CD4-positive, CD25-positive, alpha-beta regulatory T cell (primary cell): ENCODE data around the gene C3orf70. TPM values are rescaled to one million over a fixed set of nuclear protein-coding genes. Genes with fewer than 3 reads are reported as not detected.
"Not testable (repeated sequence)": the region's sequence is repeated elsewhere in the genome, so short reads cannot be mapped to it uniquely, and the experiment has no call there.

Experiments used
- ATAC-seq, 2 donors: fragments of 150-1000 bp; cut with Tn5 transposase; one replicate each; pipeline ENCODE4 v1.10.0; 2021; ENCODE audit warnings: low read depth in 2 of 2, moderate number of reproducible peaks in 2 of 2, moderate library complexity in 1 of 2
- DNase-seq, 3 donors: peaks; one replicate each; pipeline versions ENCODE4 v3.0.0 to v3.0.0-alpha.2; 2012 to 2022; ENCODE audit warnings: mixed read lengths in 1 of 3
- H3K27ac ChIP-seq: one replicate; pipeline ENCODE4 v1.7.0; 2013; ENCODE audit warnings: mild to moderate bottlenecking, low read length; ENCODE audit not compliant: insufficient read depth, poor library complexity, severe bottlenecking
- H3K27me3 ChIP-seq: one replicate; pipeline ENCODE4 v1.7.0; 2013; ENCODE audit warnings: low read length; ENCODE audit not compliant: control insufficient read depth, insufficient read depth
- H3K36me3 ChIP-seq: one replicate; pipeline ENCODE4 v1.7.0; 2013; ENCODE audit warnings: mild to moderate bottlenecking, low read length, moderate library complexity; ENCODE audit not compliant: control insufficient read depth, insufficient read depth
- H3K4me1 ChIP-seq: 2 replicates; pipeline ENCODE4 v1.7.0; 2013; ENCODE audit warnings: mild to moderate bottlenecking, low read length; ENCODE audit not compliant: insufficient read depth, control insufficient read depth, poor library complexity, severe bottlenecking
- H3K4me3 ChIP-seq: one replicate; pipeline ENCODE4 v1.7.0; 2013; ENCODE audit warnings: low read depth, mild to moderate bottlenecking, low read length, moderate library complexity
- H3K9me3 ChIP-seq, 2 experiments: 1 replicate in 1 of 2; 2 replicates in 1 of 2; pipeline ENCODE4 v1.7.0; 2013; ENCODE audit warnings: low read length in 2 of 2, mild to moderate bottlenecking in 1 of 2, moderate library complexity in 1 of 2; ENCODE audit not compliant: control insufficient read depth in 2 of 2
- H3K27ac Mint-ChIP-seq, 3 donors: one replicate each; pipeline ENCODE4 v1.8.0; 2020 to 2022; ENCODE audit warnings: mild to moderate bottlenecking in 3 of 3, mixed read lengths in 3 of 3, moderate library complexity in 2 of 3
- H3K27me3 Mint-ChIP-seq: one replicate; pipeline ENCODE4 v1.8.0; 2022; ENCODE audit warnings: mild to moderate bottlenecking, mixed read lengths
- H3K36me3 Mint-ChIP-seq: one replicate; pipeline ENCODE4 v1.8.0; 2020; ENCODE audit warnings: mixed read lengths
- H3K4me1 Mint-ChIP-seq, 4 donors: one replicate each; pipeline ENCODE4 v1.8.0; 2020 to 2022; ENCODE audit warnings: mixed read lengths in 4 of 4, mild to moderate bottlenecking in 1 of 4
- H3K4me3 Mint-ChIP-seq, 4 donors: one replicate each; pipeline ENCODE4 v1.8.0; 2020 to 2022; ENCODE audit warnings: mild to moderate bottlenecking in 4 of 4, mixed read lengths in 4 of 4, moderate library complexity in 3 of 4
- H3K9me3 Mint-ChIP-seq, 7 donors: one replicate each; pipeline ENCODE4 v1.8.0; 2020 to 2022; ENCODE audit warnings: mixed read lengths in 7 of 7, mild to moderate bottlenecking in 3 of 7, moderate library complexity in 2 of 7
- polyA plus RNA-seq, 4 donors: library from polyadenylated mRNA; unstranded; fragments of 300-500 nt; fragmentation: Illumina TruSeq; gene quantifications; one replicate each; pipeline ENCODE4 v1.2.3, GENCODE V29; 2021
- total RNA-seq: library from RNA; stranded (reverse); gene quantifications from one replicate; pipeline ENCODE4 v1.2.3, GENCODE V29; 2022

Gene C3orf70
- total and polyA plus RNA-seq, 5 donors from 2014 or later, result not detected

DNA sequence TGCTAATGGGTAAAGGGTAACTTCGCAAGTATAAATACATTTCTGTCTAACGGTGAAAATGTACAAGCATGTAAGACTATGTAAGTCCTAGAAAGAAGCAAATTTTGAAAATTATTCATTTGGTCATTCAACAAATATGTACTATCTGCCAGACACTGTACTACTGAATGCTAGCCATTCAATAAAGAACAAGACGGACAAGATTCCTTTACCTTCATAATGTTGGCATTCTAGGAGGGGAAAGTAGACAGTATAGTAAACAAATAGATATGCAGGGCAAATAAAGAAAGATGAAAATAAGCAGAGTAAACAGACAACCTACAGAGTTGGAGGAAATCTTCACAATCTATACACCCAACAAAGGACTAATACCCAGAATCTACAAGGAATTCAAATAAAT, 32.7 kb downstream of the C3orf70 start:
- ATAC-seq (no peak), DNase-seq (no peak)
- Mint-ChIP-seq H3K27me3 (peaks cover 16% of the 10 kb centered on the region), H3K9me3 (peaks cover 0 to 3% (median 1%) of the 10 kb centered on the region in 7 donors), H3K4me1 (no peaks in the 10 kb centered on the region), H3K27ac (no peak overlapping the region), H3K4me3 (no peak overlapping the region), H3K36me3 (no peaks in the 10 kb centered on the region)
- H3K9me3 ChIP-seq, result no peaks in the 10 kb centered on the region
- H3K36me3 ChIP-seq, result no peaks in the 10 kb centered on the region
- H3K27me3 ChIP-seq, result no peaks in the 10 kb centered on the region
- H3K4me3 ChIP-seq, result no peak overlapping the region
- H3K4me1 ChIP-seq, result no peaks in the 10 kb centered on the region
- no peak overlapping the region for H3K27ac ChIP-seq

DNA sequence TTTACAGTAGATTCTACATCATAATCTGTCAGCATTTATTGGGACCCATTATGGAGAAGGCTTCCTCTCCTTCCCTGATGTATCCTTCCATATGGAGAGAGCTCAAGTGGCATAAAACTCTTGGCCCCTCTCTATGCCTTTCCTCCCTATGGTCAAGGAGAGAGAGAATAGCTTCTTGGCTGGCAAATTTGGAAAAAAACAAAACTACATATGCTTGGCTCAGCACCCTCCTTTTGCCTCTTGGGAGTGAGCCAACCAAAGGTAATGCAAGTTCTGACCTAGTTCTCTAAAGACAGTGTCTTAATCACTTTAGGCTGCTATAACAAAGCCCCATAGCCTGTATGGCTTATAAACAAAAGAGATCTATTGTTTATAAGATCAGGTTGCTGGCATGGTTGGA, 37.5 kb downstream of the C3orf70 start:
- H3K27ac Mint-ChIP-seq, result no peak overlapping the region
- no peaks in the 10 kb centered on the region for H3K36me3 Mint-ChIP-seq
- no peaks in the 10 kb centered on the region for H3K9me3 ChIP-seq
- H3K27me3 ChIP-seq, result no peaks in the 10 kb centered on the region
- no peaks in the 10 kb centered on the region for H3K4me1 Mint-ChIP-seq
- no peaks in the 10 kb centered on the region for H3K36me3 ChIP-seq
- ATAC-seq (no peak), DNase-seq (no peak)
- H3K27ac ChIP-seq, result no peak overlapping the region
- H3K9me3 Mint-ChIP-seq, result peaks cover 0 to 4% (median 0%) of the 10 kb centered on the region in 7 donors
- H3K27me3 Mint-ChIP-seq, result peaks cover 19% of the 10 kb centered on the region
- H3K4me3 ChIP-seq, result no peak overlapping the region
- no peak overlapping the region for H3K4me3 Mint-ChIP-seq
- no peaks in the 10 kb centered on the region for H3K4me1 ChIP-seq

DNA sequence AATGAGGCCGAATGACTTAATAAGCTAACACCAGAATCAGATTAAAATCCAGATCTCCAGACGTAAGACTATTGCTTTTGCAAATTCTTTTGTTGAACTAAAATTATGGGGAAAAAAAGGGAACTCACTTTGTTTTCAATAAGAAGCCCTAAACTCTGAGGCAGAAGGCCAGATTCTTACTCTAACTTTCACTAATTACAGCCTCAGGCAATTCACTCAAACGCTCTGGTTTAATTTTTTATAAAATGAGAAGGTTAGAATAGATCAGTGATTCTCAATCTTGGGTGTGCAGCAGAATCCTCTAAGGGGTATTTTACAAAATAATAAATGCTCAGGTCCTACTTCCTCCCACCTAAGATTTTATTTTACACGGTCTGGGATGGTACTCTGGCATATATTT, 38.1 kb downstream of the C3orf70 start:
- Histone ChIP-seq H3K9me3 (no peaks in the 10 kb centered on the region), H3K36me3 (no peaks in the 10 kb centered on the region), H3K27me3 (no peaks in the 10 kb centered on the region), H3K27ac (no peak overlapping the region), H3K4me3 (no peak overlapping the region), H3K4me1 (no peaks in the 10 kb centered on the region)
- Mint-ChIP-seq H3K4me1 (no peaks in the 10 kb centered on the region), H3K27ac (no peak overlapping the region), H3K9me3 (peaks cover 0 to 5% (median 0%) of the 10 kb centered on the region in 7 donors), H3K27me3 (peaks cover 18% of the 10 kb centered on the region), H3K36me3 (no peaks in the 10 kb centered on the region), H3K4me3 (no peak overlapping the region)
- ATAC-seq, result no peak
- no peak for DNase-seq

DNA sequence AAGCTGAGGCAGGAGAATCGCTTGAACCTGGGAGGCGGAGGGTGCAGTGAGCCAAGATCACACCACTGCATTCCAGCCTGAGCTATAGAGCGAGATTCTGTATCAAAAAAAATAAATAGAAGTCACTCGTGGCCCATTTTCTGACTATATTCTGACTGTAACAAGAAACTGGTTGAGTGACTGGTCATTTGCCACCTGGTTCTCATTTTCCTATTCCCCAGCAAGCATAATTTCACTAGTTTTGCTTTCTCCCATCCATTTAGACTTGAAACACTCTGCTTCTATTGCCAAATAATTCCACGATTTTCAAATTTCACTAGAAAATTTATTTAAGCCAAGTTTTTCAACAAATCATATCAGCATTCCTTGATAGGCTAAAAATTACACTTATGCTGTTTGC, 40.7 kb downstream of the C3orf70 start:
- Histone ChIP-seq H3K9me3 (no peaks in the 10 kb centered on the region), H3K27me3 (peaks cover 2% of the 10 kb centered on the region)
- ATAC-seq, result no peak

DNA sequence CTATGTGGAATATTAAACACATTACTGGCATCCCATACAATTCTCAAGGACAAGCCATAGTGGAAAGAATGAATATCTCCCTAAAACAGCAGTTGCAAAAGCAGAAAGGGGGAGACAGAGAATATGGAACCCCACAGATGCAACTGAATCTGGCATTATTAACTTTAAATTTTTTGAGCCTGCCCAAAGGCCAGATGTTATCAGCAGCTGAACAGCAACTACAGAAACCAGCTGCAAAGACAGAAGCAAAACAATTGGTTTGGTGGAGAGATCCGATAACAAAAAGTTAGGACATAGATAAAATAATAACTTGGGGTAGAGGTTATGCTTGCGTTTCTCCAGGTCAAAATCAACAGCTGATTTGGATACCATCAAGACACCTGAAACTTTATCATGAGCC, 43.8 kb downstream of the C3orf70 start:
- not testable (repeated sequence) for H3K4me1 ChIP-seq, H3K9me3 ChIP-seq, H3K4me3 ChIP-seq, ATAC-seq, H3K27ac Mint-ChIP-seq, H3K27ac ChIP-seq, H3K27me3 Mint-ChIP-seq, H3K4me1 Mint-ChIP-seq, DNase-seq, H3K27me3 ChIP-seq, H3K36me3 ChIP-seq, H3K4me3 Mint-ChIP-seq, H3K36me3 Mint-ChIP-seq
- peaks cover 0 to 19% (median 1%) of the 10 kb centered on the region in 7 donors for H3K9me3 Mint-ChIP-seq

More for the DNA sequence above, 40.7 kb downstream of the C3orf70 start:
- H3K36me3 ChIP-seq, result no peaks in the 10 kb centered on the region
- H3K36me3 Mint-ChIP-seq, result no peaks in the 10 kb centered on the region
- no peak overlapping the region for H3K27ac ChIP-seq
- no peaks in the 10 kb centered on the region for H3K4me1 Mint-ChIP-seq
- peaks cover 0 to 7% (median 0%) of the 10 kb centered on the region in 7 donors for H3K9me3 Mint-ChIP-seq
- H3K4me3 ChIP-seq, result no peak overlapping the region
- H3K4me1 ChIP-seq, result no peaks in the 10 kb centered on the region
- no peak for DNase-seq
- H3K27me3 Mint-ChIP-seq, result peaks cover 13% of the 10 kb centered on the region
- H3K4me3 Mint-ChIP-seq, result no peak overlapping the region
- H3K27ac Mint-ChIP-seq, result no peak overlapping the region

DNA sequence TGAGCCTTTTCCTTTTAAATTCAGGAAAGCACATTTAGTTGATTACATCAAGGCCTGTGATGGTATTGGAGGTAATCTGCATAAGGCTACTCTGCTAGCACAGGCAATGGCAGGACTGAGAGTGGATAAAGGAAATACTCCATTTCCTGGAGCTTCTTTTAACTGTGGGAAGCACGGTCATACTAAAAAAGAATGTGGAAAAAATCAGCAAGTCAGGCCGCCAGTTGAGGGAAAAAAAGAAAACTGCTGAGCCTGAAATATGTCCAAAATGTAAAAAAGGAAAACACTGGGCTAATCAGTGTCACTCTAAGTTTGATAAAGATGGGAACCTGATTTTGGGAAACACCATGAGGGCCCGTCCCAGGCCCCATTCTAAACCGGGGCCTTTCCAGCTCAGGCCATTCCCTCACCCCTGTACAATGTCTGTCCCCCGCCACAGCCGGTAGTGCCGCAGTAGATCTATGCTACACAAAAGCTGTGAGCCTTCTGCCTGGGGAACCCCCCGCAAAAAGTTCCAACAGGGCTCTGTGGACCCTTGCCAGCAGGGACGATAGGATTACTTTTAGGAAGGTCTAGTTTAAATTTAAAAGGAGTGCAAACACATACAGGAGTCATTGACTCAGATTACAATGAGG, 46.5 kb downstream of the C3orf70 start:
- H3K4me1 Mint-ChIP-seq, H3K4me1 ChIP-seq, H3K36me3 ChIP-seq, ATAC-seq, H3K27ac ChIP-seq, H3K27me3 Mint-ChIP-seq, H3K9me3 ChIP-seq, H3K27me3 ChIP-seq, H3K4me3 Mint-ChIP-seq, DNase-seq, H3K36me3 Mint-ChIP-seq, H3K27ac Mint-ChIP-seq, H3K4me3 ChIP-seq: not testable (repeated sequence)
- H3K9me3 Mint-ChIP-seq, result peaks cover 0 to 36% (median 1%) of the 10 kb centered on the region in 7 donors

DNA sequence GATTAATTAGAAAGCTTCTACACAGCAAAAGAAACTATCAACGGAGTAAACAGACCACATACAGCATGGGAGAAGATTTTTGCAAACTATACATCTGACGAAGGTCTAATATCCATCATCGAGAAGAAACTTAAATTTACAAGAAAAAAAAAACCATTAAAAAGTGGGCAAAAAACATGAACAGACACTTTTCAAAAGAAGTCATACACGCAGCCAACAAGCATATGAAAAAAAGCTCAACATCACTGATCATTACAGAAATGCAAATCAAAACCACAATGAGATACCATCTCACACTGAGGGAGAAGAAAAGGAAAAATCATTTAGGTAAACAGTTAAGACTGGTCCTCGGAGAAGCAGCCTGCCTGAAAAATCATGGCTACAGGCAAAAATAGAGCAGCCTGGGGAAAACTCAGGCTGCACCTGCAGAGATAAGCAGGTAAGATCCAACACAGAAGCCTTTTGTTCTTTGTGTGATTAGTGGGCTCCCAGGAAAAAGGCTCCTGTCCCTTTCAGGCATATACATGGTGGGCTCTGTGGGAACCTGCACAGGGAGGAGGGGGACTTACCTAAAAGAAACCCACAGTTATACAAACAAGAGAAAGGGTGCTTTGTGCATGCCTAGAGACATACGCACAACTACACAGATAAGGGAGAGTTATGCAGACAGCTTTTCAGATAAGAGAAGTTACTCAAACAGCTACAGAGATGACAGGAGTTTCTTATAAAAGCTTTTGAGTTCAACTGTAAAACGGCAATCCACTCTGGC, 49.3 kb downstream of the C3orf70 start:
- Histone ChIP-seq H3K27ac (no peak overlapping the region), H3K4me1 (no peaks in the 10 kb centered on the region), H3K36me3 (no peaks in the 10 kb centered on the region), H3K9me3 (no peaks in the 10 kb centered on the region), H3K4me3 (no peak overlapping the region), H3K27me3 (peaks cover 2% of the 10 kb centered on the region)
- ATAC-seq (no peak), DNase-seq (no peak)
- Mint-ChIP-seq H3K36me3 (no peaks in the 10 kb centered on the region), H3K9me3 (peaks cover 0 to 29% (median 8%) of the 10 kb centered on the region in 7 donors), H3K27me3 (peaks cover 4% of the 10 kb centered on the region), H3K4me1 (no peaks in the 10 kb centered on the region), H3K4me3 (no peak overlapping the region), H3K27ac (no peak overlapping the region)

DNA sequence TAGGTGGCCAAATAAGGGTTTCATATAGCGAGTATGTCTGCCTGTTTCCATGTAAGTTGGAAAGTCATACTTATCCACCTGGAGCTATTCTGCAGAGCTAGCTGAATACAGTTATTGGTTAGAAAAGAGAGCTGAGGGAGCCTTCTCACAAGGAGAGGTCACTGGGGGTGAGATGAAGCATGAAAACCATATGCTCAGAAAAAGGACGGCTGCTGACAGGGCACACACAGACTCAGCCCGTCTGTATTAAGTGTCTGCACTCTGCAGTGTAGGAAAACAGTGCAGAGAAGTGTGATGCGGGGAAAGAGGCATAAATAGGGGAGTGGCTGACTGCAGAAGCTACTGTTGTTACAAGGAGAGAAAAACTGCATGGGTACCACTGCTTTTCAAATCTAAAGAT, 58.2 kb downstream of the C3orf70 start:
- Histone ChIP-seq H3K27ac (no peak overlapping the region), H3K27me3 (peaks cover 6% of the 10 kb centered on the region), H3K9me3 (no peaks in the 10 kb centered on the region), H3K4me3 (no peak overlapping the region), H3K36me3 (no peaks in the 10 kb centered on the region), H3K4me1 (no peaks in the 10 kb centered on the region)
- peaks cover 0 to 7% (median 0%) of the 10 kb centered on the region in 7 donors for H3K9me3 Mint-ChIP-seq
- no peak overlapping the region for H3K27ac Mint-ChIP-seq
- H3K27me3 Mint-ChIP-seq, result peaks cover 14% of the 10 kb centered on the region
- ATAC-seq (no peak), DNase-seq (no peak)
- H3K4me3 Mint-ChIP-seq, result no peak overlapping the region
- no peaks in the 10 kb centered on the region for H3K4me1 Mint-ChIP-seq
- no peaks in the 10 kb centered on the region for H3K36me3 Mint-ChIP-seq
